ENCODE data around the gene CNTNAP2.

Gene CNTNAP2

GRCh38 chr7:147978201-147978600, 1861.6 kb downstream of the CNTNAP2 start:
- TF ChIP-seq SP1 (IDR thresholded peaks at IDR 0.05): no peak
- ChIA-PET POLR2A (no interaction called here), CTCF (no interaction called here)
- no peak for DNase-seq (ENCODE audit: extremely low spot score)

GRCh38 chr7:147978651-147979050, 1862.0 kb downstream of the CNTNAP2 start:
- ChIA-PET CTCF (no interaction called here), POLR2A (no interaction called here)
- TF ChIP-seq LEF1 (IDR thresholded peaks at IDR 0.05; ENCODE audit: borderline replicate concordance) (no peak), L3MBTL2 (conservative IDR thresholded peaks at IDR 0.05) (no peak), ZNF384 (IDR thresholded peaks at IDR 0.05) (no peak), CTBP1 (IDR thresholded peaks at IDR 0.05; ENCODE audit: borderline replicate concordance) (no peak)
- no peak for DNase-seq (ENCODE audit: extremely low spot score)

GRCh38 chr7:147980826-147981813, 1864.5 kb downstream of the CNTNAP2 start:
- TF ChIP-seq HDGF (IDR thresholded peaks at IDR 0.05; ENCODE audit: borderline replicate concordance) (no peak), FOXK2 (IDR thresholded peaks at IDR 0.05) (no peak), NFRKB (IDR thresholded peaks at IDR 0.05) (no peak), SUZ12 (IDR thresholded peaks at IDR 0.05) (no peak), SP1 (IDR thresholded peaks at IDR 0.05) (no peak)
- ChIA-PET POLR2A (no interaction called here), CTCF (no interaction called here)

GRCh38 chr7:147982307-147982706, 1865.7 kb downstream of the CNTNAP2 start:
- CTCF ChIA-PET: no interaction called here

More at GRCh38 chr7:147980826-147981813, 1864.5 kb downstream of the CNTNAP2 start:
- DNase-seq (ENCODE audit: extremely low spot score): no peak

GRCh38 chr7:147984265-147984664, 1867.7 kb downstream of the CNTNAP2 start:
- CTCF ChIA-PET: no interaction called here
- no peak for TF ChIP-seq SUZ12 (IDR thresholded peaks at IDR 0.05)
- no peak for TF ChIP-seq FOXA1 (IDR thresholded peaks at IDR 0.05)
- no peak for TF ChIP-seq ELF4 (IDR thresholded peaks at IDR 0.05)
- TF ChIP-seq ARNT (IDR thresholded peaks at IDR 0.05): no peak
- no peak for TF ChIP-seq NFRKB (IDR thresholded peaks at IDR 0.05)
- POLR2A ChIA-PET: no interaction called here
- DNase-seq (ENCODE audit: extremely low spot score): no peak

More at GRCh38 chr7:147982307-147982706, 1865.7 kb downstream of the CNTNAP2 start:
- no peak for DNase-seq (ENCODE audit: extremely low spot score)
- TF ChIP-seq BHLHE40 (IDR thresholded peaks at IDR 0.05; ENCODE audit: borderline replicate concordance): no peak
- no peak for TF ChIP-seq NFRKB (IDR thresholded peaks at IDR 0.05)
- no peak for TF ChIP-seq ZNF384 (IDR thresholded peaks at IDR 0.05)
- no peak for TF ChIP-seq FOXK2 (IDR thresholded peaks at IDR 0.05)
- TF ChIP-seq LEF1 (IDR thresholded peaks at IDR 0.05; ENCODE audit: borderline replicate concordance): no peak
- no peak for TF ChIP-seq HDGF (IDR thresholded peaks at IDR 0.05; ENCODE audit: borderline replicate concordance)
- POLR2A ChIA-PET: no interaction called here

GRCh38 chr7:147990079-147990478, 1873.5 kb downstream of the CNTNAP2 start:
- TF ChIP-seq PKNOX1 (IDR thresholded peaks at IDR 0.05): no peak
- no peak for TF ChIP-seq SP1 (IDR thresholded peaks at IDR 0.05)
- no peak for TF ChIP-seq CTBP1 (IDR thresholded peaks at IDR 0.05; ENCODE audit: borderline replicate concordance)
- no peak for TF ChIP-seq NFRKB (IDR thresholded peaks at IDR 0.05)
- TF ChIP-seq ELF4 (IDR thresholded peaks at IDR 0.05): no peak
- no peak for TF ChIP-seq SUZ12 (IDR thresholded peaks at IDR 0.05)
- CTCF ChIA-PET: no interaction called here
- DNase-seq (ENCODE audit: extremely low spot score): no peak
- POLR2A ChIA-PET: no interaction called here

GRCh38 chr7:147990942-147991341, 1874.3 kb downstream of the CNTNAP2 start:
- ChIA-PET CTCF (no interaction called here), POLR2A (no interaction called here)
- no peak for TF ChIP-seq BHLHE40 (IDR thresholded peaks at IDR 0.05; ENCODE audit: borderline replicate concordance)
- no peak for TF ChIP-seq SP1 (IDR thresholded peaks at IDR 0.05)
- TF ChIP-seq TARDBP (IDR thresholded peaks at IDR 0.05): no peak
- no peak for TF ChIP-seq SUZ12 (IDR thresholded peaks at IDR 0.05)
- DNase-seq (ENCODE audit: extremely low spot score): no peak

GRCh38 chr7:147992698-147993097, 1876.1 kb downstream of the CNTNAP2 start:
- TF ChIP-seq PKNOX1 (IDR thresholded peaks at IDR 0.05) (no peak), FOXA1 (IDR thresholded peaks at IDR 0.05) (no peak), TARDBP (IDR thresholded peaks at IDR 0.05) (no peak), FOXM1 (IDR thresholded peaks at IDR 0.05; ENCODE audit: borderline replicate concordance) (no peak), ARNT (IDR thresholded peaks at IDR 0.05) (no peak), BHLHE40 (IDR thresholded peaks at IDR 0.05; ENCODE audit: borderline replicate concordance) (no peak), CTBP1 (IDR thresholded peaks at IDR 0.05; ENCODE audit: borderline replicate concordance) (no peak)
- no peak for DNase-seq (ENCODE audit: extremely low spot score)
- ChIA-PET POLR2A (no interaction called here), CTCF (no interaction called here)
